ENCODE data around the gene TUSC1. TPM values are rescaled to one million over a fixed set of nuclear protein-coding genes. Genes with fewer than 3 reads are reported as not detected.
A peak's percentile ranks its signal among the peaks of the same experiment; 100 is the strongest.

TUSC1 gene
- total RNA-seq, 1 experiment from 2014 or later = 4.4 TPM

DNA sequence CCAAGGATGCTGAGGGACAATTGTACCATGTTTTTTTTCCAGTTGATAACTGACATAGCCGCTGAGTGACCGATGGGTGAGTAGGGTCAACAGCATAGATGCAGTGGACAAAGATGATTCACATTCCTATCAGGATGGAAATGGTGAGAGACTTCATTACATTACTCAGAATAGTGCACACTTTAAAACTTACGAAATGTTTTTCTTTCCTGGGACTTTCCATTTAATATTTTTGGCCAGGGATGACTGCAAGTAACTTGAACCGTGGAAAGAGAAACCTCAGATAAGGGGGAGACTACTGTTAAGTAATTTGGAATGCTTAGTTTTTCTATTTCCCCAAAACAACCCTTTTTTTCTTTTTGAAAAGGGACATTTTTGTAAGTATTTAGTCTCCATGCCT lies 3.0 kb upstream of the TUSC1 start:
- in situ Hi-C loops (cut with HindIII; ENCODE audit: low pct_unique_long_range_greater_than_20kb, low sequenced_read_pairs) = no loop called here
- CTCF ChIA-PET = no interaction called here

DNA sequence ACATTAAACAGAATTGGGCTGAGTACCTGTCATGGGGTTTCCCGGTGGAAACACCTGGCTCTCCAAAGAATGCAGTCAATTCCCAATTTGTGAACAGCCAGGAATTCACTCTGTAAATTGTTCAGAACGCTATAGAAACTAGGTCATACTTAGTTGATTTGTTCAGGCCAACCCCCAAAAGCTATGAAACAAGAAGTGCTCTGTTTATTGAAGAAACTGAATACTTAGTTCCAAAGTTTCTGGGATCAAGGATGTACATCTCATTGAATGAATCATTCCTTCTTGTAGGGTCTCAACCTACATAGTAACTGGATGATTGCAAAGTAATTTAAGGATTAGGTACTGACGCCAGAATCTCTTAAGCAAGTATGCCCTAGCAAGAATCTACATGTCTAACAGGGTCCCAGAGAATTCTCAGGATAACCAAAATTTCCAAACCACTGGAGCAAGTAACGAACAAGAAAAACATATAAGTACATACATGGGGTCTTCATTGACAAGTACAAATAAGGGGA lies 659 bp upstream of the TUSC1 start:
- no peaks in the 10 kb centered on the region for H3K27me3 ChIP-seq (ENCODE audit: control insufficient read depth, insufficient read depth, low read length)
- H3K4me1 ChIP-seq (ENCODE audit: control insufficient read depth, insufficient read depth, low read length) = no peaks in the 10 kb centered on the region
- DNase-seq (ENCODE audit: low read depth, low spot score) = no peak
- ChIA-PET CTCF (no interaction called here), POLR2A (no interaction called here)
- peak overlapping the region; percentile 45 to 50 for H3K4me3 ChIP-seq (ENCODE audit: low read depth in 2 of 2, low read length in 2 of 2)
- peak overlapping the region; percentile 29; the same call in 1 of the 2 replicates for H3K27ac ChIP-seq (ENCODE audit: low read length)
- in situ Hi-C loops (cut with HindIII; ENCODE audit: low pct_unique_long_range_greater_than_20kb, low sequenced_read_pairs) = no loop called here
- no peak for TF ChIP-seq SIN3A (IDR thresholded peaks at IDR 0.05; ENCODE audit: borderline replicate concordance, insufficient read depth, low read depth, low read length)
- TF ChIP-seq, protein P1, sequence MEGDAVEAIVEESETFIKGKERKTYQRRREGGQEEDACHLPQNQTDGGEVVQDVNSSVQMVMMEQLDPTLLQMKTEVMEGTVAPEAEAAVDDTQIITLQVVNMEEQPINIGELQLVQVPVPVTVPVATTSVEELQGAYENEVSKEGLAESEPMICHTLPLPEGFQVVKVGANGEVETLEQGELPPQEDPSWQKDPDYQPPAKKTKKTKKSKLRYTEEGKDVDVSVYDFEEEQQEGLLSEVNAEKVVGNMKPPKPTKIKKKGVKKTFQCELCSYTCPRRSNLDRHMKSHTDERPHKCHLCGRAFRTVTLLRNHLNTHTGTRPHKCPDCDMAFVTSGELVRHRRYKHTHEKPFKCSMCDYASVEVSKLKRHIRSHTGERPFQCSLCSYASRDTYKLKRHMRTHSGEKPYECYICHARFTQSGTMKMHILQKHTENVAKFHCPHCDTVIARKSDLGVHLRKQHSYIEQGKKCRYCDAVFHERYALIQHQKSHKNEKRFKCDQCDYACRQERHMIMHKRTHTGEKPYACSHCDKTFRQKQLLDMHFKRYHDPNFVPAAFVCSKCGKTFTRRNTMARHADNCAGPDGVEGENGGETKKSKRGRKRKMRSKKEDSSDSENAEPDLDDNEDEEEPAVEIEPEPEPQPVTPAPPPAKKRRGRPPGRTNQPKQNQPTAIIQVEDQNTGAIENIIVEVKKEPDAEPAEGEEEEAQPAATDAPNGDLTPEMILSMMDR (IDR thresholded peaks at IDR 0.05) = no peak
- TF ChIP-seq, protein P2, sequence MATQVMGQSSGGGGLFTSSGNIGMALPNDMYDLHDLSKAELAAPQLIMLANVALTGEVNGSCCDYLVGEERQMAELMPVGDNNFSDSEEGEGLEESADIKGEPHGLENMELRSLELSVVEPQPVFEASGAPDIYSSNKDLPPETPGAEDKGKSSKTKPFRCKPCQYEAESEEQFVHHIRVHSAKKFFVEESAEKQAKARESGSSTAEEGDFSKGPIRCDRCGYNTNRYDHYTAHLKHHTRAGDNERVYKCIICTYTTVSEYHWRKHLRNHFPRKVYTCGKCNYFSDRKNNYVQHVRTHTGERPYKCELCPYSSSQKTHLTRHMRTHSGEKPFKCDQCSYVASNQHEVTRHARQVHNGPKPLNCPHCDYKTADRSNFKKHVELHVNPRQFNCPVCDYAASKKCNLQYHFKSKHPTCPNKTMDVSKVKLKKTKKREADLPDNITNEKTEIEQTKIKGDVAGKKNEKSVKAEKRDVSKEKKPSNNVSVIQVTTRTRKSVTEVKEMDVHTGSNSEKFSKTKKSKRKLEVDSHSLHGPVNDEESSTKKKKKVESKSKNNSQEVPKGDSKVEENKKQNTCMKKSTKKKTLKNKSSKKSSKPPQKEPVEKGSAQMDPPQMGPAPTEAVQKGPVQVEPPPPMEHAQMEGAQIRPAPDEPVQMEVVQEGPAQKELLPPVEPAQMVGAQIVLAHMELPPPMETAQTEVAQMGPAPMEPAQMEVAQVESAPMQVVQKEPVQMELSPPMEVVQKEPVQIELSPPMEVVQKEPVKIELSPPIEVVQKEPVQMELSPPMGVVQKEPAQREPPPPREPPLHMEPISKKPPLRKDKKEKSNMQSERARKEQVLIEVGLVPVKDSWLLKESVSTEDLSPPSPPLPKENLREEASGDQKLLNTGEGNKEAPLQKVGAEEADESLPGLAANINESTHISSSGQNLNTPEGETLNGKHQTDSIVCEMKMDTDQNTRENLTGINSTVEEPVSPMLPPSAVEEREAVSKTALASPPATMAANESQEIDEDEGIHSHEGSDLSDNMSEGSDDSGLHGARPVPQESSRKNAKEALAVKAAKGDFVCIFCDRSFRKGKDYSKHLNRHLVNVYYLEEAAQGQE (IDR thresholded peaks at IDR 0.05; ENCODE audit: insufficient read depth in 1 of 2, low read depth in 2 of 2, low read length in 1 of 2) = no peak
- TF ChIP-seq POLR2AphosphoS5 (IDR thresholded peaks at IDR 0.05; ENCODE audit: low read depth, low read length) = no peak
- no peak for TF ChIP-seq TCF7L2 (IDR thresholded peaks at IDR 0.05; ENCODE audit: low read depth, low read length)
- no peaks in the 10 kb centered on the region for H3K9me3 ChIP-seq (ENCODE audit: control insufficient read depth, insufficient read depth, low read depth, low read length)
- BruUV-seq (replicated peaks) = TSS peak; percentile 90
- intact Hi-C loops (cut with micrococcal nuclease; ENCODE audit: unreplicated experiment) = no loop called here
- no peaks in the 10 kb centered on the region for H3K36me3 ChIP-seq (ENCODE audit: control insufficient read depth, insufficient read depth, low read length)
- ATAC-seq = no peak

More for the DNA sequence above, 3.0 kb upstream of the TUSC1 start:
- TF ChIP-seq, protein P2 (IDR thresholded peaks at IDR 0.05; ENCODE audit: insufficient read depth in 1 of 2, low read depth in 2 of 2, low read length in 1 of 2) = no peak
- TF ChIP-seq, protein P1 (IDR thresholded peaks at IDR 0.05) = no peak
- TF ChIP-seq POLR2AphosphoS5 (IDR thresholded peaks at IDR 0.05; ENCODE audit: low read depth, low read length) (no peak), SIN3A (IDR thresholded peaks at IDR 0.05; ENCODE audit: borderline replicate concordance, insufficient read depth, low read depth, low read length) (no peak), TCF7L2 (IDR thresholded peaks at IDR 0.05; ENCODE audit: low read depth, low read length) (no peak)
- BruUV-seq (replicated peaks) = no TSS peak
- POLR2A ChIA-PET = no interaction called here
- intact Hi-C loops (cut with micrococcal nuclease; ENCODE audit: unreplicated experiment) = no loop called here
- no peak overlapping the region for H3K27ac ChIP-seq (ENCODE audit: low read length)
- H3K4me1 ChIP-seq (ENCODE audit: control insufficient read depth, insufficient read depth, low read length) = no peaks in the 10 kb centered on the region
- no peak overlapping the region for H3K4me3 ChIP-seq (ENCODE audit: low read depth in 2 of 2, low read length in 2 of 2)
- no peaks in the 10 kb centered on the region for H3K9me3 ChIP-seq (ENCODE audit: control insufficient read depth, insufficient read depth, low read depth, low read length)
- ATAC-seq (no peak), DNase-seq (ENCODE audit: low read depth, low spot score) (no peak)
- no peaks in the 10 kb centered on the region for H3K36me3 ChIP-seq (ENCODE audit: control insufficient read depth, insufficient read depth, low read length)
- no peaks in the 10 kb centered on the region for H3K27me3 ChIP-seq (ENCODE audit: control insufficient read depth, insufficient read depth, low read length)

All from Panc1 (cell line).